ENCODE data around the gene GLRX3.

The GLRX3 gene

DNA sequence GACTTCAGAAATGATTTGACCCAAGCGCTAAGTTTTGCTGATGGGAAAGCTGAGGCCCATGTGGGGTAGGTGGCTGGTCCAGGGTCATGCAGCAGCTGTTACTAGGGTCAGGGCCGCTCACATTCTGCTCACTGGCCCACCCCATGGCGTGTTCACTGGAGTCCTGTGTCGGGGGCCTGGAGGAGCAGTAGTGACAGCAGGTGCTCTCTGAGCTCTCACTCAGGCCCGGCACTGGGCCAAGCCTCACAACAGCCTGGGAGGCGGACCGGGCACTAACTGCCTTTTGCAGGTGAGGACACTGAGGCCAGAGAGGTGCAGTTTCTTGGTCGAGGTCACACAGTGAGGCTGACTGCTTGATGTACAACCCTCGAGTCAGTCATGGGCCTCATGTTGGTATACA is 82.7 kb downstream of the GLRX3 start:
- in situ Hi-C loops (cut with MboI; ENCODE audit: low sequenced_read_pairs, unreplicated experiment) = no loop called here
- DNase-seq (ENCODE audit: low spot score) = no peak
- no peak for TF ChIP-seq CTCF (IDR thresholded peaks at IDR 0.05; ENCODE audit: borderline replicate concordance, control extremely low read depth, extremely low read depth, insufficient read depth, missing control alignments)

- in situ Hi-C loops (cut with MboI; ENCODE audit: low sequenced_read_pairs, unreplicated experiment) = no loop called here
These were observed 84.3 kb downstream of the GLRX3 start for GRCh38 chr10:130220251-130221185.

DNA sequence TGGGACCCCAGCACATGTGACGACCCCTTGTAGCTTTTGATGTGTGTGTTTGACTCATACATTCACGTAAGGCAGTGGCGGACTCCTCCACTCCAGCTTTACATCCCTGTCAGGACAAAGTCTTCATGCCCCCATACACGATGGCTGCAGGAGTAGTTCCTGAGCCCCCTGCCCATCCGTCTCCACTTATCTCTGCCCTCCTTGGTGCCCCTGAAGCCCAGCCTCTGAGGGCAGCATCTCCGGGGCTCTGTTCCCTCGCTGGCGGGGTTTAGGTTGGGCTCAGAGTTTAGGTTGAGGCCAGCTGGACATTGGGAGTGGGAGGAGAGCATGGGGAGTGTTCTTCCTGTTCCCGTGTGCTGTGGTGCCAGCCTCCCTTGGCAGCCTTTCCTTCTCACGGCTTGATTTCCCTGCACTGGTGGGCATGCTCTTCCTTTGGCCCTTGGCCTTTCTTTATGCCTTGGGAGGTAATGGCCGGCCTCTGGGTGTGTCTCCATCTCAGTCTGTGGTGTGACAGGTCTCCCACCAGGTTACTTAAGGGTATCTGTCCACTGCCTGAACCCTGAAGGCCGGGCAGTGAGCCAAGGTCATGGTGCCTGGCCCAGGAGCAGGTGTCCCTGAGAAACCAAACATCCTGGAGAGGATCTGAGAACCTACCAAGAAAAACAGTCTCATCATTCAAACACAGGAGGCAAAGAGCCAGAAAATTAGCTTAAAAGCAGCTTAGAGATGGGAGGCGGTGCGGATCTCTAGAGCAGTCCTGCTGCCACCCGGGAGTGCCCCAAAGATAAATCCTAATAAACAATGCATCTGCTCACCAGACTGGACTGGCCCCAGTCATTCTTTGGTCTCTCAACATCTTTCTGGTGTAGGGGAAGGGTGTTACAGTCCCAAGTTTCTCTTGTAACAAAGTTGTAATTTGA is 85.5 kb downstream of the GLRX3 start:
- no peak for DNase-seq (ENCODE audit: low spot score)

More at GRCh38 chr10:130220251-130221185, 84.3 kb downstream of the GLRX3 start:
- no peak for DNase-seq (ENCODE audit: low spot score)
- TF ChIP-seq CTCF (IDR thresholded peaks at IDR 0.05; ENCODE audit: borderline replicate concordance, control extremely low read depth, extremely low read depth, insufficient read depth, missing control alignments) = no peak

GRCh38 chr10:130222381-130222780 is 86.2 kb downstream of the GLRX3 start:
- in situ Hi-C loops (cut with MboI; ENCODE audit: low sequenced_read_pairs, unreplicated experiment) = no loop called here
- no peak for DNase-seq (ENCODE audit: low spot score)
- no peak for TF ChIP-seq CTCF (IDR thresholded peaks at IDR 0.05; ENCODE audit: borderline replicate concordance, control extremely low read depth, extremely low read depth, insufficient read depth, missing control alignments)

More for the DNA sequence above, 85.5 kb downstream of the GLRX3 start:
- in situ Hi-C loops (cut with MboI; ENCODE audit: low sequenced_read_pairs, unreplicated experiment) = no loop called here
- TF ChIP-seq CTCF (IDR thresholded peaks at IDR 0.05; ENCODE audit: borderline replicate concordance, control extremely low read depth, extremely low read depth, insufficient read depth, missing control alignments) = no peak

DNA sequence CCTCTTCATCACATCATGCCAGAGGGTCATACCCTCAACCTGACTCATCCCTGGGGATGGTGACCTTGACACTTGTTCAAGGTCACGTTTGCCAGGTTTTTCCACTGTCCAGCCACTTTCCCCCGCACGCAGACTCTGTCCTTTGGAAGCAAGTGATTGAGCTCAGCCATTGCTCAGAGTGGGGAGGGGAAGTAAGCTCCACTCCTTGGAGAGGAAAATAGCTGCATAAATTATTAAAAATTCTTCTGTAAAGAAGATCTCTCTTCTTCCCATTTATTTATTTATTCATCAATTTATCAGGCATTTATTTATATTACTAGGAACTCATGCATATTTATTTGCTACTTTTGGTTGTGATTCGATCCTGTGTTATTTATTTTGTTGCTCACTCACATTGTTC is 88.0 kb downstream of the GLRX3 start:
- in situ Hi-C loops (cut with MboI; ENCODE audit: low sequenced_read_pairs, unreplicated experiment) = no loop called here
- TF ChIP-seq CTCF (IDR thresholded peaks at IDR 0.05; ENCODE audit: borderline replicate concordance, control extremely low read depth, extremely low read depth, insufficient read depth, missing control alignments) = no peak
- no peak for DNase-seq (ENCODE audit: low spot score)

DNA sequence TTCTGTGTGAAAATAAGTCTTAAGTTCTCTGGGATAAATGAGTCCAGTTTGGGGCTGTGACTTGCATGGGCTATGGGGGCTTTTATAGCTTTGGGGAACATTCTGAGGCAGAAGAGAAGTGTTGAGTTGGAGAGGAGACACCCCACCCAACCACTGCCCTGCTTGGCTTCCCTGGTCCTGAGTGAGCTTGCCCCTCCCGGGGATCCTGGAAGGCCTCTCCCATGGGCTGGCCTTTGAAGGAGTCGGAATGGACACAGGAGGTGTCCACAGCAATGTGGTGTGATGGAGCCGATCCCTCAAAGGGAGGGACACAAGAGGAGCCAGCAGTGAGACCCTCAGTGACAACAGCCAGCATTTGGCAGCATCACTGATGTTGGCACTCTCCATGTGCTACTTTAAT is 89.8 kb downstream of the GLRX3 start:
- TF ChIP-seq CTCF (IDR thresholded peaks at IDR 0.05; ENCODE audit: borderline replicate concordance, control extremely low read depth, extremely low read depth, insufficient read depth, missing control alignments) = no peak
- DNase-seq (ENCODE audit: low spot score) = no peak
- in situ Hi-C loops (cut with MboI; ENCODE audit: low sequenced_read_pairs, unreplicated experiment) = no loop called here

Measured in GM13976 (cell line).